Femur (tissue), 1 donor: ENCODE measurements around the gene KLHDC7A.
A peak's percentile ranks its signal among the peaks of the same experiment; 100 is the strongest.

ENCODE experiments used
- DNase-seq: peaks from one replicate; pipeline ENCODE4 v3.0.0-alpha.2; 2017

Gene KLHDC7A

DNA sequence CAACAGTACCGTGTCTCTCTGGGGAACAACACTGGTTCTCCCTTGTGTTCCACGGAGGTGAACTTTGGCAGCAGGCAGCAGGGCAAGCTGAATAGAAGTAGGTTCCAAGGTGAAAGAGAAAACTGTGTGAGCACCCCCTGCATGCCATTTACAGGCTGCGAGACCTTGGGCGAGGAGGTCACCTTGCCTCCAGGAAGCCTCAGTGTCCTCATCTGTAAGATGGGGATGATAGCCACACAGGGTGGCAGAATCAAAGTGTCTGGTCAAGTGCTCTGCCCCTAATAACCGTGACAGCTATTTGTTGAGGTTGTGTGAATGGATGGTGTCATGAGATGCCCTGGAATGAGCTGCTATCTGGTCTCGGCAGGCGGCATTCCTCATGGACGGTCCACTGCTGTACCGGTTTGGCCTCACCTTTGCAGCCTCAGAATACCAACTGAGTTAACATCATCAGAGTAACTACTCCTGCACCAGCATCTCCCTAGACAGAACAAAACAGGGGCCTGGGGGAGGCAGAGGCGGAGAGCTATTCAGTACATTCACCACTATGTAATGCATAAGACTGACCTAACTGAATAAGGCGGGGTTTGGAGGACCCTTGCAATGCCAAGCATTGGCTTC lies 7.4 kb upstream of the KLHDC7A start:
- DNase-seq: no peak

DNA sequence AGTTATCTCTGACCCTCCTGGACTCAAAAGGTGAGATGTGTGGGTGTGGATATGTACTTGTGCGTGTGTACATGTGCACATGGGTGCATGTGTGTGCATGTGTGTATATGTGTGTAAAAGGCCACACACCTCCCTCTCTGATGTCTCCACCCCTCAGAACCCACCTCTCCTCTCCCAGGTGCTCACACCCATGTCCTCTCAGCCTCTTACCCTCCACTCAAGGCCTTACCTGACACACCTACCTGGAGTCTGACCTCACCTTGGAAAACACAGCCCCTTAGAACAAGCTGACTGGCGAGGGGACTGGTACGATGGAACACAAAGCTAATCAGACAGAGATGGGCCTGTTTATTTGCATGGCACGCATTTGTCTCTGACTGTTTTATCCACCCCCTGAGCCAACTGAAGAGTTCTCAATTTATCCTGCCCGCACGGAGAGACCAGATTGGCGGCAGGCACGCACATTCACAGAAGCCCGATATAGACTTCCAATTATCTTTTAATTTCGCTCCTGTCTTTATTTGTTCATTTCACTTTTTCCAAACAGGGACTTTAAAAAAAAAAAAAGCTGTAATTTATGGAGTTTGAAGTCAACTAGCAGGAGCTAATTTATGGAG lies 6.1 kb upstream of the KLHDC7A start:
- DNase-seq: no peak

DNA sequence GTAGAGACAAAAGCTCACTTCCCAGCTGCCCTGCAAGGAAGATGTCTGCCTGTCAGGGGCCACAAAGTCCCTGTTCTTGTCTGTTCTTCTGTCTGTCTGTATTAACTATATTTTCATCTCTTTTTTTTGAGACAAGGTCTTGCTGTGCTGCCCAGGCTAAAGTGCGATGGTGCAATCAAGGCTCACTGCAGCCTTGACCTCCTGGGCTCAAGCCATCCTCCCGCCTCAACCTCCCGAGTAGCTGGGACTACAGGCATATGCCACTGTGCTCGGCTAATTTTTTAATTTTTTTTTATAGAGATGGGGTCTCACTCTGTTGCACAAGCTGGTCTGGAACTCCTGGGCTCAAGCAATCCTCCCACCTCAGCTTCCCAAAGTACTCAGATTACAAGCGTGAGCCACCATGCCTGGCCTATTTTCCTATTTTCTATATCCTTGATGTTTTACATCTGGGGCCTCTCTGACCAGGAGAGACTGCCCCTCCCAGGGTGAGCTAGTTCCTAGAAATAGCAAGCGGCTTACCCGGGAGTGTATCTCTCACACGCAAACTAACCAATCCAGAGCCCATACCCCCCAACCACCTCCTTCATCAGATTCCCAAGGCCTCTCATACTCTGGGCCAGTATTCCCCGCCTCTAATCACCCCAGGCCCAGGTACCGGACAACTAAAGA lies 5.4 kb upstream of the KLHDC7A start:
- no peak for DNase-seq

DNA sequence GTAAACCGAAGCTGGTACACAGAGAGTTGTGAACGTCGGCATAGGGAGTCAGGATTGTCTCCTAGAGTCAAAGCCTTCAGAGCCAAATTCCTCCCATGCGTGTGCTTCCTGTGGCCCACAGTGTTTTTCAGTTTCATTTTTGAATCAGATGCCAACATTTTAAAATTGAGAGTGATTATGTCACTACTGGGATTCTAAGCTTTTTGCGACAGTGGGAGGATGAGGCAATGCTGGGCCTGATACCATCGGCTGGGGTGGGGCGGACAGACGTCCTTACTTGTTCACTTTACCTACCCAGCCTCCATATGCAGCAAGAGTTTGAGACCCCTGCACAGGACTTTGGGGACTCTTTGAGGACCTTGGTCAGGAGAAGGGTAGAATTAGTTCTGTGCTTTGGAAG lies 1.3 kb upstream of the KLHDC7A start:
- no peak for DNase-seq

DNA sequence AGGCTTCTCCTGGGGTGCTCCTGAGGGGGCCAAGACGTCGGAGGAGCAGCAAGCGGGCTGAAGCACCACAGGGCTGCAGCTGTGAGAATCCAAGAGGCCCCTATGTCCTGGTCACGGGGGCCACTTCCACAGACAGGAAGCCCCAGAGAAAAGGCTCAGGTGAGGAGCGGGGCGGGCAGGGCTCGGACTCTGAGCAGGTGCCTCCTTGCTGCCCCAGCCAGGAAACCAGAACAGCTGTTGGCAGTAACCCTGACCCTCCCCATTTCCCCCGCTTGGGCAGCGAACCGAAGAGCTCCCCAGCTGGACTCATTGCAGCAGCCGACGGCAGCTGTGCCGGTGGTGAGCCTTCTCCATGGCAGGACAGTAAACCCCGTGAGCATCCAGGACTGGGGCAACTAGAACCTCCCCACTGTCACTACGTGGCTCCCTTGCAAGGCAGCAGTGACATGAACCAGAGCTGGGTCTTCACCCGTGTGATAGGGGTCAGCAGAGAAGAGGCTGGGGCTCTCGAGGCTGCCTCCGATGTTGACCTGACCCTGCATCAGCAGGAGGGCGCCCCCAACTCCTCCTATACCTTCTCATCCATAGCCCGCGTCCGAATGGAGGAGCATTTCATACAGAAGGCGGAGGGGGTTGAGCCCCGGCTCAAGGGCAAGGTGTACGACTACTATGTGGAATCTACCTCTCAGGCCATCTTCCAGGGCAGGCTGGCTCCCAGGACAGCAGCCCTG lies 625 bp downstream of the KLHDC7A start:
- DNase-seq: peak; percentile 36

DNA sequence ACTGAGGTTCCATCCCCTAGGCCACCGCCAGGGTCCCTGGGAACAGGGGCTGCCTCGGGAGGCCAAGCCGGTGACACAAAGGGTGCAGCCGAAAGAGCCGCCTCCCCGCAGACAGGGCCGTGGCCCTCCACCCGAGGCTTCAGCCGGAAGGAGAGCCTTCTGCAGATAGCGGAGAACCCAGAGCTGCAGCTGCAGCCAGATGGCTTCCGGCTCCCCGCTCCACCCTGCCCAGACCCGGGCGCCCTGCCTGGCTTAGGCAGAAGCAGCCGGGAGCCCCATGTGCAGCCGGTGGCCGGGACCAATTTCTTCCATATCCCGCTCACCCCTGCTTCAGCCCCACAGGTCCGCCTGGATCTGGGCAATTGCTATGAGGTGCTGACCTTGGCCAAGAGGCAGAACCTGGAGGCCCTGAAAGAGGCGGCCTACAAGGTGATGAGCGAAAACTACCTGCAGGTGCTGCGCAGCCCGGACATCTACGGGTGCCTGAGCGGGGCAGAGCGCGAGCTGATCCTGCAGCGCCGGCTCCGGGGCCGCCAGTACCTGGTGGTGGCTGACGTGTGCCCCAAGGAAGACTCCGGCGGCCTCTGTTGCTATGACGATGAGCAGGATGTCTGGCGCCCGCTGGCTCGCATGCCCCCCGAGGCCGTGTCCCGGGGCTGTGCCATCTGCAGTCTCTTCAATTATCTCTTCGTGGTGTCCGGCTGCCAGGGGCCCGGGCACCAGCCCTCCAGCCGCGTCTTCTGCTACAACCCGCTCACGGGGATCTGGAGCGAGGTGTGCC lies 1.4 kb downstream of the KLHDC7A start:
- no peak for DNase-seq

DNA sequence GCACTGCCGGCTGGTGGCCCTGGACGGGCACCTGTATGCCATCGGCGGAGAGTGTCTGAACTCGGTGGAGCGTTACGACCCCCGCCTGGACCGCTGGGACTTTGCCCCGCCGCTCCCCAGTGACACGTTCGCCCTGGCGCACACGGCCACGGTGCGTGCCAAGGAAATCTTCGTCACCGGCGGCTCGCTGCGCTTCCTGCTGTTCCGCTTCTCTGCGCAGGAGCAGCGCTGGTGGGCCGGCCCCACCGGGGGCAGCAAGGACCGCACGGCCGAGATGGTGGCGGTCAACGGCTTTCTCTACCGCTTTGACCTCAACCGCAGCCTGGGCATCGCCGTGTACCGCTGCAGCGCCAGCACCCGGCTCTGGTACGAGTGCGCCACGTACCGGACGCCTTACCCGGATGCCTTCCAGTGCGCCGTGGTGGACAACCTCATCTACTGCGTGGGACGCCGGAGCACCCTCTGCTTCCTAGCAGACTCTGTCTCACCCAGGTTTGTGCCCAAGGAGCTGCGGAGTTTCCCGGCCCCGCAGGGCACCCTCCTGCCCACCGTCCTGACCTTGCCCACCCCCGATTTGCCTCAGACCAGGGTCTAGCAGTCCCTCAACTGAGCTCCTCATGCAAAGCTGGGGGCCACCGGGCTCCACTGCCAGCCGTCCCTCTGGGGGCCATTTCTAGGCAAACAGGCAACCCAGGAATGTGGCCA lies 2.1 kb downstream of the KLHDC7A start:
- DNase-seq: no peak

DNA sequence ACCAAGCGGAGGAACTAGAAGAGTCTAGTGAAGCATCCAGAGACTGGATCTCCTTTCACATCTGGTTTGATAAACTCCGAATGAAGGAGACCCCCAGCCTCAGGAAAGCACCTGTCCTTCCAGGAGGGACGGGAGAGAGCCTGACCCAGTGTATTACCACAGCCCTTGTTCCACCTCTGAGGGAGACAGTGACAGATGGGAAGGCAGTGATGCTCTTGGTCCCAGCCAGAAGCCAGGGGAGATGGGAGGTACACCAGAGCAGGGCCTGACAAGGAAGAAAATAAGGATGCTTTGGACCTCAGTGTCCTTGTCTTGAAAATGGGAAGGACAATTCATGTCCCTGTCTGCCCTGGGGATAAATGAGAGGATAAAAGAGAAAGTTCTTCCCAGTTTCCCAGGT lies 3.5 kb downstream of the KLHDC7A start:
- DNase-seq: no peak

DNA sequence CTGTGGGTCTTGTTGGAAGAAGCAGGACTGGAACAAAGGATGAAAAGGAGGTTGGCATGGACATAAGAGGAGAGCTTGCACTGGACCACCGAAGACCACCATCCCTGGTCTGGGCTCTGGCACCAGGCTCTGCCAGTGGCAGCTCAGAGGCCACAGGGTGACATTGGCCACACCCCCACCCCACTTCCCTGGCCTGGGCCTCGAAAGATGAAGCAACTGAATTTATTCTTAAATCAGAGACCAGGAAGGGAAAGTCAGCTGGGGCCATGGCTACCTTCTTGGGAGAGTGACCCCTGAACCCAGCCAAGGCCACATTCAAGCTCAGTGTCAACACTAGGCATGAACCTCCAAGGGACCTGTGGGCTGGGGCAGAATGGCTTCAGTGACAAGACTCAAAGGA lies 4.0 kb downstream of the KLHDC7A start:
- DNase-seq: no peak

DNA sequence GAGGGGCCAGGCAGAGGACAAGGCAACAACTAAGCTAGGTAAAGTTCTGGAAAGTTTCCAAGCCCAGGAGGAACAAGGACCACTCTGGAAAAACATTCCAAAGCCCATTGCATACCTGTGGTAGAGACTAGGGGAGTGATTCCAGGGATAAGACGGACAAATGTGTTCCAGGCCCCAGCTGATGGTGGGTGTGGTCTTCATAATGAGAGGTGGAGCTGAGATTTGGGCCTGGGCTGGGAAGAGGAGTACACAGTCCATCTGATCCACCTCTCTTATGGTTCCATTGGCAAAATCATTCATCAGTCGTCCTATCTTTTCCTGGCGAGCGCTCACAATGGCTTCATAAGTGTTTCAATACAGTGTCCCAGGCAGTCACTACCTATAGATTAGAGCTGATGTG lies 4.5 kb downstream of the KLHDC7A start:
- DNase-seq: no peak

DNA sequence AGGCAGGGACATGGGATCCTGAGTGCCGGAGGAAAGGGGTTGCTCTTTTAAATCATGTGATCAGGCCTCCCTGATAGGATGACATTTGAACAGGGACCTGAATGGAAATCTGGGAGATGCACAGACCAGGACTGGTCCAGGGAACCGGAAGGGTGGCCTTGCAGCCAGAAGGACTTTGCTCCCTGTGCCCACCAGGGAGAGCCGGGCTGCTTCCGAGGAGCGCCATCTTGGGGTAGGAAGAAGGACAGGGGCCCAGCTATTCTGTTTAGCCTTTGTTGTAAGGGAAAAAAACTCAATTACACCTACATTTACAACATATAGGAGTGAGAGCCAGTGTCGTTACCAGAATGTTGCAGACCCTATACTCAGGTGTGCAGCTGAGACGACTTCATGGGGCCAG lies 5.5 kb downstream of the KLHDC7A start:
- no peak for DNase-seq

DNA sequence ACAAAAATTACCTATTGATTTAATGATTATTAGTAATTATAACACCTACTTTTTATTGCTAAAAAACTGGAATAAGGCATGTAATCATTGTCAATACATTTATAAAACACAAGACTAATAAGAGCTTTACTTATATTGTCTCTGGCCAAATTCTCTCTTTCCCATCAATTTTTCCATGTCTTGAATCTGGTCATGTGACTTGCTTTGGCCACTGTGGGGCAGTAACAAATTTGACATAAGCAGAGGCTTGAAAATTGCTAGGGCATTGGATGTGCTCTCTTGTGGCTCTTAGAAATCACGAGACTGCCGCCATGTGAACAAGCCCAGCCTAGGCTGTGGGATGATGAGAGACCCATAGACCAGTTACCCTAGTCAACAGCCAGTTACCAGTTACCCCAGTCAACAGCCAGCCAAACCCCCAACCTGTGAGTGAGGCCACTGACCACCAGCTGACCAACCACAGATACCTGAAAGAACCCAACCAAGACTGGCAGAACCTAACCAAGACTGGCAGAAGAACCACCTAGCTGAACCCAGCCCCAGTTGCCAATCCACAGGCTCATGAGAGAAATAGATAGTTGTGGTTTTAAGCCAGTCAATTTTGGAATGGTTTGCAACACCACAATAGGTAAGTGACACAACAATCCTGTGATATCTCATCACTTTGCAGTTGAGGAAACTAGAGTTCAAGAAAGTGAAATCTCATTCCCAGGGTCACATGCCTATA lies 8.8 kb downstream of the KLHDC7A start:
- no peak for DNase-seq

DNA sequence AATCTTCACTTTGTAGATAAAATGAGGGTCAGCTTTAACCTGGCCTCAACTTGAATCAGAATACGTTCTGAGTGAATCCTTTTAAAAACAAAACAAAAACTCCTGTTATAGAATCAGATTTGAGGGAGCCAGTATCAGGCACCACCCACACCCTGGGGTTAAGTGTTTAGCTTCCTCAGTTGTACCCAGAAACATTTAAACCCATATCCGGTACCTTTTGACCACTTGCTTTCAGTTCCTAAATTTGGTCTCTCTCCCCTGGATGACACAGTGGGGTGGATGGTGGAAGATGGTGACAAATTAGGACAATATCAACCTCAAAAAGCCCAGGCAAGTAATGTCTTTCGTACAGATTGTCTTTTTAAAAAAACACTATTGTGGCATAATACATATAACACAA lies 10.4 kb downstream of the KLHDC7A start:
- DNase-seq: no peak

DNA sequence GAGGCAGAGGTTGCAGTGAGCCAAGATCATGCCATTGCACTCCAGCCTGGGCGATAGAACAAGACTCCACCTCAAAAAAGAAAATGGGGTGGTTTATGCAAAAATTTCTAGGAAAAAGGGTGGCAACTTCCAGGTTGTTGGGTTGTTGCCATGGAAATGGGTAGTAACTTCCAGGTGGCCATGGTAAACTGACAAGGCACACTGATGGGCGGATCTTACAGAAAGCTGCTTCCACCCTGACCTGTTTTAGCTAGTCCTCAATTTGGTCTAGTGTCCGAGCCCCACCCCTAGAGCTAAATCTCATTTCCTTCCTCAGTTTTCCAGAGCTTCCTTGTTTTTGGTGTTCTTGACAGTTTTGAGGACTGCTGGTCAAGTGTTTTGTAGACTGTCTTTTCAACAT lies 13.6 kb downstream of the KLHDC7A start:
- DNase-seq: no peak

DNA sequence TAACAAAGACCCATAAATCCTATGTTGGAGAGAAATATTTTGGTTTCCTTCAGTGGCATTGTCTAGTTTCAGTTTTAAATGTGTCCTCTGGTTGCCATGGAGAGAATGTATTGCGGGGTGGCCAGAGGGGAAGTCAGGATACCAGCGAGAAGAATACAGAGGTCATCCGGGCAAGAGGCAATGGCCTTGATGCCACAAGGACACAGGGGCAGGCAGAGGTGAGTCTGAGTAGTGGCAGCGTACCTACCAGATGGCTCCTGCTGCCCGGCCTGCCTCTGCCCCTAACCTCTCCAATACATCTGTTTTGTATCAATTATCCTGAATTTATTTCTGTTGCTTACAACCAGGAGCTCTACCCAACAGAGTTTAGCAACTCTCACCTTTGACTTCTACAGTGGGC lies 14.9 kb downstream of the KLHDC7A start:
- DNase-seq: no peak

DNA sequence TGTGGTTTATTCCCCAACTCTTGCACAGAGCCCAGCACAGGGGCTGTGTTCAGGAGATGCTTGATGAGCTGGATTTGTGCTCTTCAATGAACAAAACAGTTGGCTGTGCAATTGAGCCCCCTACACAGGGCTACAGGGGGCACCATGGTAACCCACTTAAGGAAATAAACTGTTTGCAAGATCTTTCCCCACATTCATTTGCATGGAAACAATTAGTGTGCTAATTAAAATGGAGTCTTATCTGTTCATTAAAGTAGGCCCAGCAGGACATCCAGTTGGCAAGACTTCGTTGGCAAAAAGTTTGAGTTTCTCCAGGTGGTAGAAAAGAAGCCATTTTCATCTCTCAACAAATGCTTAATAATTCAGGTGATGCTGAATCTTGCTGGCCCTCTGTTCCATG lies 15.3 kb downstream of the KLHDC7A start:
- DNase-seq: no peak

DNA sequence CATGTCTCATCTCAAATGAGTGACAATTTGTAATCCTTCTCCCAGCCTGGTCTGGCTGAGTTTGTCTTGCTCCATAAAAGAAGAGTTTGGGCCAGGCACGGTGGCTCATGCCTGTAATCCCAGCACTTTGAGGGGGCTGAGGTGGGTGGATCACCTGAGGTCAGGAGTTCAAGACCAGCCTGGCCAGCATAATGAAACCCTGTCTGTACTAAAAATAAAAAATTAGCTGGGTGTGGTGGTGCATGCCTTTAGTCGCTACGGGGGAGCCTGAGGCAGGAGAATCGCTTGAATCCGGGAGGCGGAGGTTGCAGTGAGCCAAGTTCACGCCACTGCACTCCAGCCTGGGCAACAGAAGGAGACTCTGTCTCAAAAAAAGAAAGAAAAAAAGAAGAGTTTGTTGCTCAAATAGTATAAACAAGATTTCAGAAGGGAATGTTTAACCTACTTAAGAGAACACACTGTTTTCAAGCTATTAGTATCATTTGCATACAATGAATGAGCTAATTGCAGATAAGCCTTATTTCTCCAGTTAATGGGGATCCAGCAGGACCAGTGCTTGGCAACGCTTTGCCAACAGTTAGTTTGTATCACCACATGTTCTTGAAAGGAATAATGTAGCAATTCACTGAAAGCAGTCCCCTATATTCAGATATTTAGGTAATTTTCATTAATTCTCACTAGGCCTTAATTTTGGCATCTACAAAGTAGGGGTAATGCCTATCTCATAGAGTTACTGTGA lies 15.9 kb downstream of the KLHDC7A start:
- DNase-seq: no peak

DNA sequence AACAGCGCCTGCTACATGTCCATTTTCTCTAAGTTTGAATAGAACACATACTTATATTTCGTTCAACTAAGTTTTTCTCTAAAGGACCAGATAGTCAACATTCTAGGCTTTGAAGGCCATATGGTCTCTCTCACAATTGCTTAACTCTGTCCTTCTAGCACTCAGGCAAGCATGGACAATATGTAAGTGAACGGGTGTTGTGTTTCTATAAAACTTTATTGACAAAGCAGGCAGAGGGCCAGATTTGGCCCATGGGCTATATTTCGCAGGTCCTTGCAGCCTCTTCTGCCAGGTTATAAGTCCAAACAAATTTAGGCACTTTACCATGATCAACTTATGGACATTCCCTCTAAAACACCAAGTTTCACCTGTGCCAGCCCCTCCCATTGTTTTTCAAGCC lies 21.1 kb downstream of the KLHDC7A start:
- no peak for DNase-seq

DNA sequence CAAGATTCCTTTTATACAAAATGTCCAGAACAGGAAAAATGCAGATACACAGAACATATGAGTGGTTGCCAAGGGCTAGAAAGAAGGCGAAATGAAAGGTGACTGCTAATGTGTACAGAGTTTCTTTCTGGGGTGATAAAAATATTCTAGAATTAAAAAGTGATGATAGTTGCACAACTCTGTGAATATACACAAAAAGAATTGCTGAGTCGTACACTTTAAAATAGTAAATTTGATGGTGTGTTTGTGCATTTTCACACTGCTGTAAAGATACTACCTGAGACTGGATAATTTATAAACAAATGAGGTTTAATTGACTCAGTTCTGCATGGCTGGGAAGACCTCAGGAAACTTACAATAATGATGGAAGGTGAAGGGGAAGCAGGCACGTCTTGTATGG lies 23.9 kb downstream of the KLHDC7A start:
- DNase-seq: no peak

DNA sequence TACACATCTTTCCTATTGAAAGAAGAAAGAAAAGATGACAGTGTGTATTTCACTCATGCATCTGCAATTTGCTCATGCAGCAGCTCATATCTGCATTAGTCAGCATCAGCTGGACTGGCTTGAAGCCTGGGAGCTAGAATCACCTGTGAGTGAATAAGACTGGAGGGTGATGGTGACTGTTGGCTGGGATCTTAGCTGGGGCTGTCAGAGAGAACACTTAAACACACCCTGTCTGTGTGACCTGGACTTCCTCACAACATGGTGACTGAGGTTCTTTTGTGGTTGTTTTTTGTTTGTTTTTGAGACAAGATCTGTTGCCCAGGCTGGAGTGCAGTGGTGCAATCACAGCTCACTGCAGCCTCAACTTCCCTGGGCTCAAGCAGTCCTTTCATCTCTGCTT lies 24.9 kb downstream of the KLHDC7A start:
- DNase-seq: no peak

DNA sequence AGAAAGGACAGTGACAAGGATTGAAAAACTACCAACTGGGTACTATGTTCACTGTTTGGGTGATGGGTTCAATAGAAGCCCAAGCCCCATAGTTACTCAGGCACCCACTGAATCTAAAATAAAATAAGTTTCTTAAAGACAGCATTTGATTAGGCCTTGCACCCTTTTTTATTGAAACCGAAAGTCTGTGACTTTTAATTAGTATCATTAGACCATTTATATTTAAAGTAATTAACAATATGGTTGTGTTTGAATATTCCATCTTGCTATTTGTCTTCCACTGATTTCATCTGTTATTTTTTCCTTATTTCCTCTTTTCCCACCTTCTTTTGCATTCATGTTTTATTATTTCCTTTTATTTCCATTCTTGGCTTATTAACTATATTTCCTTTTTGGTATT lies 27.4 kb downstream of the KLHDC7A start:
- no peak for DNase-seq
